Measurements from ENCODE around the gene EPB42.

EPB42 gene

GRCh38 chr15:43209059-43209824, 11.6 kb downstream of the EPB42 start:
- H3K4me3 ChIP-seq = no peak overlapping the region
- peak; percentile 69 for DNase-seq (ENCODE audit: low spot score)
- no peak for TF ChIP-seq CTCF (IDR thresholded peaks at IDR 0.05)
- H3K27ac ChIP-seq = no peak overlapping the region

GRCh38 chr15:43208052-43209002, 12.5 kb downstream of the EPB42 start:
- DNase-seq (ENCODE audit: low spot score) = no peak
- Histone ChIP-seq H3K27ac (no peak overlapping the region), H3K4me3 (no peak overlapping the region)
- TF ChIP-seq CTCF (IDR thresholded peaks at IDR 0.05) = no peak

GRCh38 chr15:43207024-43207423, 13.8 kb downstream of the EPB42 start:
- no peak for DNase-seq (ENCODE audit: low spot score)
- TF ChIP-seq CTCF (IDR thresholded peaks at IDR 0.05) = no peak
- no peak overlapping the region for H3K27ac ChIP-seq
- no peak overlapping the region for H3K4me3 ChIP-seq

GRCh38 chr15:43206054-43206453, 14.8 kb downstream of the EPB42 start:
- no peak overlapping the region for H3K4me3 ChIP-seq
- DNase-seq (ENCODE audit: low spot score) = no peak
- no peak overlapping the region for H3K27ac ChIP-seq
- TF ChIP-seq CTCF (IDR thresholded peaks at IDR 0.05) = no peak

- DNase-seq (ENCODE audit: low spot score) = no peak
- no peak overlapping the region for H3K27ac ChIP-seq
- no peak overlapping the region for H3K4me3 ChIP-seq
- no peak for TF ChIP-seq CTCF (IDR thresholded peaks at IDR 0.05)
These were observed 16.6 kb downstream of the EPB42 start for GRCh38 chr15:43204016-43204901.

- no peak for DNase-seq (ENCODE audit: low spot score)
- TF ChIP-seq CTCF (IDR thresholded peaks at IDR 0.05) = no peak
- Histone ChIP-seq H3K27ac (no peak overlapping the region), H3K4me3 (no peak overlapping the region)
These were observed 20.8 kb downstream of the EPB42 start for GRCh38 chr15:43199945-43200488.

All from coronary artery (tissue), 2 donors.